ENCODE data around the gene TRUB2. TPM values are rescaled to one million over a fixed set of nuclear protein-coding genes. Genes with fewer than 3 reads are reported as not detected.

TRUB2 gene
- total RNA-seq = 27.8 to 29.8 TPM (median 29.3 TPM) in 3 replicates

DNA sequence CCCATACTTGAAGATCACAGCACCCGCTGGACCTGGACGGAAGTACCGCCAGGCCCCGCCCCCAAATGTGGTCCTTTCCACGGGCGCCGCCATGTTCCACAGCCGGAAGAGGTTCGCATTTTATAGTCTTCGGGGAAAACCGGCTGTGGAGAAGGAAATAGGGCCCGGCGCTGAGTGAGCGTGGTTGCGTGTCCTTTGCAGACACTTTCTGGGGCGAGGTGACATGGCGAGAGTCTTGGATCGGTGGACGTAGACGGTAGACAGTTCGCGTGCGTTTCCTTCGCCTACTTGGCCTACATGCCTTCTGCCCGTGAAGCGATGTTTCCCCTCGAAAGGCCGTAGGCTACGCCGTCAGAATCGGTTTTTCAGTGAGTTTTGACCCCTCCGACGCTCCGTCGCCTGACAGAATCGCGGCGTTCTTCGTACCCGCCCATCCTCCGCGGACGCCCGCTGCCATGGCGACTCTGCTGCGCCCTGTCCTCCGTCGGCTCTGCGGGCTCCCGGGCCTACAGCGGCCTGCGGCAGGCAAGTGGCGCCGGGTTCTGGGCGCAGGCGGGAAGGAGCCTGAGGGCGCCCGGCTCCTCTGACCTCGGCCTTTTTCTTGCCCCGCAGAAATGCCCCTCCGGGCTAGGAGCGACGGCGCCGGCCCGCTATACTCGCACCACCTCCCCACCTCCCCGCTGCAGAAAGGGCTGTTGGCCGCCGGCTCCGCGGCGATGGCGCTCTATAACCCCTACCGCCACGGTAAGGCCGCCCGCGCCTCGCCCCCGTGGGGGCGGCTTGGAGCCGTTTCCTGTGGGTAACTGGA is at the start of gene TRUB2, which contains the start of gene COQ4:
Gene TRUB2, minus strand, starts transcription at position 44 of the 808 bp plus-strand sequence. Its CDS starts 39 bp downstream, at position 5.
Gene COQ4, plus strand, starts transcription at position 436 of the 808 bp plus-strand sequence. Its CDS starts 20 bp downstream, at position 456.
- H3K27me3 Mint-ChIP-seq (ENCODE audit: low read depth) = no peaks in the 10 kb centered on the region
- DNase-seq (ENCODE audit: low spot score in 2 of 2, unreplicated experiment in 2 of 2) = peak; percentile 86 to 92
- peaks cover 14% of the 10 kb centered on the region for H3K4me1 Mint-ChIP-seq
- H3K4me3 Mint-ChIP-seq = peak within 1 kb of the TSS; percentile 97
- H3K9me3 Mint-ChIP-seq = no peaks in the 10 kb centered on the region
- TF ChIP-seq, protein P1, sequence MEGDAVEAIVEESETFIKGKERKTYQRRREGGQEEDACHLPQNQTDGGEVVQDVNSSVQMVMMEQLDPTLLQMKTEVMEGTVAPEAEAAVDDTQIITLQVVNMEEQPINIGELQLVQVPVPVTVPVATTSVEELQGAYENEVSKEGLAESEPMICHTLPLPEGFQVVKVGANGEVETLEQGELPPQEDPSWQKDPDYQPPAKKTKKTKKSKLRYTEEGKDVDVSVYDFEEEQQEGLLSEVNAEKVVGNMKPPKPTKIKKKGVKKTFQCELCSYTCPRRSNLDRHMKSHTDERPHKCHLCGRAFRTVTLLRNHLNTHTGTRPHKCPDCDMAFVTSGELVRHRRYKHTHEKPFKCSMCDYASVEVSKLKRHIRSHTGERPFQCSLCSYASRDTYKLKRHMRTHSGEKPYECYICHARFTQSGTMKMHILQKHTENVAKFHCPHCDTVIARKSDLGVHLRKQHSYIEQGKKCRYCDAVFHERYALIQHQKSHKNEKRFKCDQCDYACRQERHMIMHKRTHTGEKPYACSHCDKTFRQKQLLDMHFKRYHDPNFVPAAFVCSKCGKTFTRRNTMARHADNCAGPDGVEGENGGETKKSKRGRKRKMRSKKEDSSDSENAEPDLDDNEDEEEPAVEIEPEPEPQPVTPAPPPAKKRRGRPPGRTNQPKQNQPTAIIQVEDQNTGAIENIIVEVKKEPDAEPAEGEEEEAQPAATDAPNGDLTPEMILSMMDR (IDR thresholded peaks at IDR 0.05; ENCODE audit: unreplicated experiment) = no peak
- peak within 1 kb of the TSS; percentile 99 for H3K27ac Mint-ChIP-seq
- H3K36me3 Mint-ChIP-seq = peaks cover under 1% of the 10 kb centered on the region

- Mint-ChIP-seq H3K27ac (peak overlapping the region; percentile 99), H3K36me3 (no peaks in the 10 kb centered on the region), H3K4me1 (peaks cover 30% of the 10 kb centered on the region)
These were observed 49.4 kb upstream of the TRUB2 start for GRCh38 chr9:128371630-128372117.

GRCh38 chr9:128370752-128371629 is 48.7 kb upstream of the TRUB2 start, which contains the start of gene URM1:
URM1 (plus strand) TSS chr9:128371374; CDS start chr9:128371381, 7 bp downstream.
- no peaks in the 10 kb centered on the region for H3K27me3 Mint-ChIP-seq (ENCODE audit: low read depth)
- TF ChIP-seq, protein P1 (IDR thresholded peaks at IDR 0.05; ENCODE audit: unreplicated experiment) = no peak
- H3K4me1 Mint-ChIP-seq = peaks cover 30% of the 10 kb centered on the region
- peak; percentile 84 to 91 for DNase-seq (ENCODE audit: low spot score in 2 of 2, unreplicated experiment in 2 of 2)
- H3K9me3 Mint-ChIP-seq = no peaks in the 10 kb centered on the region
- no peaks in the 10 kb centered on the region for H3K36me3 Mint-ChIP-seq
- H3K4me3 Mint-ChIP-seq = peak within 1 kb of the TSS; percentile 89
- peak within 1 kb of the TSS; percentile 99 for H3K27ac Mint-ChIP-seq

More at GRCh38 chr9:128371630-128372117, 49.4 kb upstream of the TRUB2 start:
- H3K4me3 Mint-ChIP-seq = peak overlapping the region; percentile 89
- TF ChIP-seq, protein P1 (IDR thresholded peaks at IDR 0.05; ENCODE audit: unreplicated experiment) = no peak
- no peak for DNase-seq (ENCODE audit: low spot score in 2 of 2, unreplicated experiment in 2 of 2)
- no peaks in the 10 kb centered on the region for H3K27me3 Mint-ChIP-seq (ENCODE audit: low read depth)
- no peaks in the 10 kb centered on the region for H3K9me3 Mint-ChIP-seq

- peak overlapping the region; percentile 89 for H3K4me3 Mint-ChIP-seq
- no peaks in the 10 kb centered on the region for H3K36me3 Mint-ChIP-seq
- no peak for DNase-seq (ENCODE audit: low spot score in 2 of 2, unreplicated experiment in 2 of 2)
- H3K9me3 Mint-ChIP-seq = no peaks in the 10 kb centered on the region
- H3K4me1 Mint-ChIP-seq = peaks cover 32% of the 10 kb centered on the region
- peak overlapping the region; percentile 99 for H3K27ac Mint-ChIP-seq
- H3K27me3 Mint-ChIP-seq (ENCODE audit: low read depth) = no peaks in the 10 kb centered on the region
- TF ChIP-seq, protein P1 (IDR thresholded peaks at IDR 0.05; ENCODE audit: unreplicated experiment) = no peak
These were observed 48.1 kb upstream of the TRUB2 start for GRCh38 chr9:128370367-128370751.

DNA sequence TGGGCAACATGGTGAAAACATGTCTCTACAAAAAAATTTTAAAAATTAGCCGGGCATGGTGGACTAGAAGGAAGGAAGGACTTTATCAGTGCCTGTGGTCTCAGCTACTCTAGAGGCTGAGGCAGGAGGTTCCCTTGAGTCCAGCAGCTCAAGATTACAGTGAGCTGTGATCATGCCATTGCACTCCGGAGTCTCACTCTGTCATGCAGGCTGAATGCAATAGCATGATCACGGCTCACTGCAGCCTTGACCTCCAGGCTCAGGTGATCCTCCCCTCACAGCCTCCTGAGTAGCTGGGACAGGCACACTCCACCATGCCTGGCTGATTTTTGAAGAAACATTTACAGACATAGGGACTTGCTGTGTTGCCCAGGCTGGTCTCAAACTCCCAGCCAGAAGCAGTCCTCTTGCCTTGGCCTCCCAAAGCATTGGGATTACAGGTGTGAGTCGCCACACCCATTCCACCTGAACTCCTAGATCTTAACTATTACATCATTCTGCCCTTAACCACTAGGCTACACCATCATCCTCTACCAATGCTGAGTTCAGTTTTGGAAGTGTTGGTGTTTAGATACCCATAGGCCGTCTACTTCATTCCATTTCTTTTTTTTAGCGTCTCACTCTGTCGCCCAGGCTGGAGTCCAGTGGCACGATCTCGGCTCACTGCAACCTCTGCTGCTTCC is 46.9 kb upstream of the TRUB2 start:
- Mint-ChIP-seq H3K4me3 (no peak overlapping the region), H3K36me3 (no peaks in the 10 kb centered on the region), H3K4me1 (peaks cover 37% of the 10 kb centered on the region), H3K27me3 (ENCODE audit: low read depth) (no peaks in the 10 kb centered on the region), H3K27ac (peak overlapping the region; percentile 99), H3K9me3 (no peaks in the 10 kb centered on the region)
- no peak for DNase-seq (ENCODE audit: low spot score in 2 of 2, unreplicated experiment in 2 of 2)
- TF ChIP-seq, protein P1 (IDR thresholded peaks at IDR 0.05; ENCODE audit: unreplicated experiment) = no peak

Data from mesothelial cell of epicardium (in vitro differentiated cells).